SJCRH30 (cell line): ENCODE results near the gene BRINP2. TPM values are rescaled to one million over a fixed set of nuclear protein-coding genes. Genes with fewer than 3 reads are reported as not detected.
A peak's percentile ranks its signal among the peaks of the same experiment; 100 is the strongest.

Experiments
- DNase-seq, 2 experiments: peaks; one replicate each; pipeline ENCODE4 v3.0.0-alpha.2; 2015 to 2020
- H3K27ac ChIP-seq: fragments of 250-450 bp; sonication (Bioruptor Pico); 2 replicates; pipeline ENCODE4 v1.5.1; 2020; ENCODE audit warnings: mild to moderate bottlenecking, moderate library complexity
- H3K27me3 ChIP-seq: fragments of 250-450 bp; sonication (Bioruptor Pico); 2 replicates; pipeline ENCODE4 v1.5.1; 2020; ENCODE audit warnings: mild to moderate bottlenecking, moderate library complexity
- H3K36me3 ChIP-seq: fragments of 250-450 bp; sonication (Bioruptor Pico); 2 replicates; pipeline ENCODE4 v1.5.1; 2020; ENCODE audit warnings: mild to moderate bottlenecking, moderate library complexity
- H3K4me1 ChIP-seq: fragments of 250-450 bp; sonication (Bioruptor Pico); 2 replicates; pipeline ENCODE4 v1.5.1; 2020; ENCODE audit warnings: mild to moderate bottlenecking, moderate library complexity
- H3K4me3 ChIP-seq: fragments of 250-450 bp; sonication (Bioruptor Pico); 2 replicates; pipeline ENCODE4 v1.5.1; 2020; ENCODE audit warnings: mild to moderate bottlenecking, moderate library complexity
- H3K9me3 ChIP-seq: fragments of 250-450 bp; sonication (Bioruptor Pico); replicated peaks from 2 replicates; pipeline ENCODE4 v1.5.1; 2020; ENCODE audit warnings: mild to moderate bottlenecking, moderate library complexity
- total RNA-seq: library from RNA; depleted of rRNA; stranded (reverse); fragments of >200 nt; shearing (Covaris generic); gene quantifications from 2 replicates; pipeline ENCODE4 v1.2.3, GENCODE V29; 2014

Gene BRINP2
- total RNA-seq, 1 experiment from 2014 or later = not detected

- no peaks in the 10 kb centered on the region for H3K27me3 ChIP-seq
- no peak overlapping the region for H3K27ac ChIP-seq
- no peaks in the 10 kb centered on the region for H3K9me3 ChIP-seq
- no peak overlapping the region for H3K4me3 ChIP-seq
- no peaks in the 10 kb centered on the region for H3K4me1 ChIP-seq
- no peaks in the 10 kb centered on the region for H3K36me3 ChIP-seq
- DNase-seq = no peak
Measured at GRCh38 chr1:177228693-177229065, 57.9 kb downstream of the BRINP2 start.

- Histone ChIP-seq H3K27ac (no peak overlapping the region), H3K4me3 (no peak overlapping the region), H3K4me1 (no peaks in the 10 kb centered on the region), H3K36me3 (no peaks in the 10 kb centered on the region), H3K27me3 (no peaks in the 10 kb centered on the region), H3K9me3 (no peaks in the 10 kb centered on the region)
- no peak for DNase-seq
Measured at GRCh38 chr1:177229781-177230180, 59.0 kb downstream of the BRINP2 start.

- H3K27me3 ChIP-seq = no peaks in the 10 kb centered on the region
- no peak for DNase-seq
- no peaks in the 10 kb centered on the region for H3K36me3 ChIP-seq
- no peak overlapping the region for H3K4me3 ChIP-seq
- H3K4me1 ChIP-seq = no peaks in the 10 kb centered on the region
- H3K9me3 ChIP-seq = no peaks in the 10 kb centered on the region
- H3K27ac ChIP-seq = no peak overlapping the region
Measured at GRCh38 chr1:177230228-177231016, 59.7 kb downstream of the BRINP2 start.

- H3K27me3 ChIP-seq = no peaks in the 10 kb centered on the region
- H3K27ac ChIP-seq = no peak overlapping the region
- H3K36me3 ChIP-seq = no peaks in the 10 kb centered on the region
- no peaks in the 10 kb centered on the region for H3K9me3 ChIP-seq
- H3K4me1 ChIP-seq = no peaks in the 10 kb centered on the region
- DNase-seq = no peak
- H3K4me3 ChIP-seq = no peak overlapping the region
Measured at GRCh38 chr1:177235350-177235749, 64.6 kb downstream of the BRINP2 start.

GRCh38 chr1:177236962-177237361 is 66.2 kb downstream of the BRINP2 start:
- Histone ChIP-seq H3K9me3 (no peaks in the 10 kb centered on the region), H3K4me3 (no peak overlapping the region), H3K36me3 (no peaks in the 10 kb centered on the region), H3K4me1 (no peaks in the 10 kb centered on the region), H3K27me3 (no peaks in the 10 kb centered on the region), H3K27ac (no peak overlapping the region)
- no peak for DNase-seq

- Histone ChIP-seq H3K4me1 (no peaks in the 10 kb centered on the region), H3K9me3 (no peaks in the 10 kb centered on the region), H3K4me3 (no peak overlapping the region), H3K27me3 (no peaks in the 10 kb centered on the region), H3K36me3 (no peaks in the 10 kb centered on the region), H3K27ac (no peak overlapping the region)
- no peak for DNase-seq
Measured at GRCh38 chr1:177238967-177239366, 68.2 kb downstream of the BRINP2 start.

- no peak overlapping the region for H3K4me3 ChIP-seq
- no peak overlapping the region for H3K27ac ChIP-seq
- no peaks in the 10 kb centered on the region for H3K27me3 ChIP-seq
- no peaks in the 10 kb centered on the region for H3K9me3 ChIP-seq
- no peaks in the 10 kb centered on the region for H3K4me1 ChIP-seq
- DNase-seq = no peak
- H3K36me3 ChIP-seq = no peaks in the 10 kb centered on the region
Measured at GRCh38 chr1:177239792-177240191, 69.0 kb downstream of the BRINP2 start.

- no peak overlapping the region for H3K4me3 ChIP-seq
- H3K27ac ChIP-seq = no peak overlapping the region
- DNase-seq = no peak
- H3K27me3 ChIP-seq = no peaks in the 10 kb centered on the region
- H3K4me1 ChIP-seq = no peaks in the 10 kb centered on the region
- no peaks in the 10 kb centered on the region for H3K9me3 ChIP-seq
- no peaks in the 10 kb centered on the region for H3K36me3 ChIP-seq
Measured at GRCh38 chr1:177243773-177244172, 73.0 kb downstream of the BRINP2 start.

GRCh38 chr1:177246710-177247580 is 76.2 kb downstream of the BRINP2 start:
- Histone ChIP-seq H3K4me1 (no peaks in the 10 kb centered on the region), H3K27me3 (no peaks in the 10 kb centered on the region), H3K36me3 (no peaks in the 10 kb centered on the region), H3K9me3 (no peaks in the 10 kb centered on the region), H3K27ac (no peak overlapping the region), H3K4me3 (no peak overlapping the region)
- DNase-seq = no peak

GRCh38 chr1:177247623-177248176 is 76.9 kb downstream of the BRINP2 start:
- DNase-seq = no peak
- Histone ChIP-seq H3K4me3 (no peak overlapping the region), H3K27ac (no peak overlapping the region), H3K36me3 (no peaks in the 10 kb centered on the region), H3K4me1 (no peaks in the 10 kb centered on the region), H3K27me3 (no peaks in the 10 kb centered on the region), H3K9me3 (no peaks in the 10 kb centered on the region)

- Histone ChIP-seq H3K9me3 (no peaks in the 10 kb centered on the region), H3K27me3 (no peaks in the 10 kb centered on the region), H3K4me1 (no peaks in the 10 kb centered on the region), H3K27ac (no peak overlapping the region), H3K36me3 (no peaks in the 10 kb centered on the region), H3K4me3 (no peak overlapping the region)
- DNase-seq = no peak
Measured at GRCh38 chr1:177248258-177248657, 77.5 kb downstream of the BRINP2 start.

GRCh38 chr1:177249231-177249630 is 78.5 kb downstream of the BRINP2 start:
- Histone ChIP-seq H3K4me3 (no peak overlapping the region), H3K27ac (no peak overlapping the region), H3K36me3 (no peaks in the 10 kb centered on the region), H3K4me1 (no peaks in the 10 kb centered on the region), H3K27me3 (no peaks in the 10 kb centered on the region), H3K9me3 (no peaks in the 10 kb centered on the region)
- no peak for DNase-seq

GRCh38 chr1:177252877-177253276 is 82.1 kb downstream of the BRINP2 start:
- Histone ChIP-seq H3K9me3 (no peaks in the 10 kb centered on the region), H3K27ac (no peak overlapping the region), H3K27me3 (no peaks in the 10 kb centered on the region), H3K4me1 (peaks cover 18% of the 10 kb centered on the region), H3K4me3 (no peak overlapping the region), H3K36me3 (no peaks in the 10 kb centered on the region)
- no peak for DNase-seq

GRCh38 chr1:177255411-177255810 is 84.7 kb downstream of the BRINP2 start:
- Histone ChIP-seq H3K4me3 (no peak overlapping the region), H3K9me3 (no peaks in the 10 kb centered on the region), H3K4me1 (peaks cover 18% of the 10 kb centered on the region), H3K27me3 (no peaks in the 10 kb centered on the region), H3K36me3 (no peaks in the 10 kb centered on the region), H3K27ac (no peak overlapping the region)
- peak; percentile 4 to 28 for DNase-seq
